Upper lobe of right lung (tissue), 1 donor: ENCODE measurements around the gene ALDH3B1. TPM values are rescaled to one million over a fixed set of nuclear protein-coding genes. Genes with fewer than 3 reads are reported as not detected.

Source experiments
- ATAC-seq: fragments of 200-7000 bp; cut with Tn5 transposase; one replicate; pipeline ENCODE4 v1.9.1; 2020; ENCODE audit warnings: mild to moderate bottlenecking, moderate library complexity
- DNase-seq: peaks from one replicate; pipeline ENCODE4 v3.0.0-alpha.2; 2020
- H3K27ac ChIP-seq: fragments of 200-600 bp; one replicate; pipeline ENCODE4 v1.8.0; 2022
- H3K27me3 ChIP-seq: fragments of 200-600 bp; one replicate; pipeline ENCODE4 v1.8.0; 2022; ENCODE audit warnings: mild to moderate bottlenecking
- H3K36me3 ChIP-seq: fragments of 200-600 bp; one replicate; pipeline ENCODE4 v1.8.0; 2022
- H3K4me1 ChIP-seq: fragments of 200-600 bp; one replicate; pipeline ENCODE4 v1.8.0; 2022
- H3K4me3 ChIP-seq: fragments of 200-600 bp; one replicate; pipeline ENCODE4 v1.8.0; 2022; ENCODE audit warnings: mild to moderate bottlenecking
- H3K9me3 ChIP-seq: fragments of 200-600 bp; one replicate; pipeline ENCODE4 v1.8.0; 2022
- CTCF ChIP-seq: fragments of 200-600 bp; IDR thresholded peaks from one replicate; pipeline ENCODE4 v1.8.0; 2022; ENCODE audit warnings: antibody characterized with exemption
- intact Hi-C: fragments of 100-400 bp; cut with DNase I; formaldehyde crosslinking; loops from one replicate; pipeline ENCODE4 v1.11.0; 2022
- total RNA-seq: library from RNA; stranded (reverse); fragmentation: NEBNext Ultra II Directional; extraction: Animal tissue kit (Norgen Biotek cat#: 25700); gene quantifications from one replicate; pipeline ENCODE4 v1.2.1, GENCODE V29; 2021
- donor health status: DM: no; HTN: yes; CAD: no; lungs with severe emphysema.

ALDH3B1 gene
- total RNA-seq, 1 donor from 2014 or later: 95.9 TPM

DNA sequence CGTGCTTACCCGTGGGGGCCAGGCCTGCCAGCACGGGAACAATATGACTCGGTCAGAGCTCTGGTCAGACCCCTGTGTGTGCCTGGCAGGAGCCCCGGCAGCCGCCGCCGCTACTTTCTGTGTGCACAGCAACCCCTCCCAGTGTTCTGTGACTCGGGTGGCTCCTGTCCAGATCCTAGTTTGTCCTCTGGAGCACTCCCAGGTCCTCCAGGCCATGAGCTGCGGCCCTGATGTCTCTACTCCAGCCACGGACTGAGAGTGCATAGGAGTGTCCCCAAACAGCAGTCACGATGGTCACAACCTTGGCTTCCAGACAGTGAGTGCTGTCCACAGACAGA is 23.6 kb downstream of the ALDH3B1 start:
- TF ChIP-seq CTCF: no peak
- ATAC-seq (no peak), DNase-seq (peak; percentile 72)
- Histone ChIP-seq H3K4me1 (peaks cover 51% of the 10 kb centered on the region), H3K27ac (peak overlapping the region; percentile 55), H3K9me3 (no peaks in the 10 kb centered on the region), H3K36me3 (peaks cover 20% of the 10 kb centered on the region), H3K27me3 (no peaks in the 10 kb centered on the region), H3K4me3 (no peak overlapping the region)
- intact Hi-C loops: no loop called here

GRCh38 chr11:68035266-68035876 is 25.2 kb downstream of the ALDH3B1 start:
- intact Hi-C loops: no loop called here
- DNase-seq: peak; percentile 63
- H3K9me3 ChIP-seq: no peaks in the 10 kb centered on the region
- ATAC-seq: no peak
- H3K4me1 ChIP-seq: peaks cover 58% of the 10 kb centered on the region
- TF ChIP-seq CTCF: no peak
- no peaks in the 10 kb centered on the region for H3K27me3 ChIP-seq
- H3K27ac ChIP-seq: peak overlapping the region; percentile 94
- H3K36me3 ChIP-seq: peaks cover 20% of the 10 kb centered on the region
- H3K4me3 ChIP-seq: no peak overlapping the region

GRCh38 chr11:68036141-68036716 is 26.1 kb downstream of the ALDH3B1 start:
- DNase-seq (peak; percentile 87), ATAC-seq (peak; percentile 13)
- intact Hi-C loops: no loop called here
- H3K27me3 ChIP-seq: no peaks in the 10 kb centered on the region
- H3K4me1 ChIP-seq: peaks cover 62% of the 10 kb centered on the region
- TF ChIP-seq CTCF: no peak
- peaks cover 20% of the 10 kb centered on the region for H3K36me3 ChIP-seq
- H3K27ac ChIP-seq: peak overlapping the region; percentile 94
- H3K4me3 ChIP-seq: no peak overlapping the region
- H3K9me3 ChIP-seq: no peaks in the 10 kb centered on the region

- Histone ChIP-seq H3K27me3 (no peaks in the 10 kb centered on the region), H3K4me3 (no peak overlapping the region), H3K9me3 (no peaks in the 10 kb centered on the region), H3K4me1 (peaks cover 58% of the 10 kb centered on the region), H3K36me3 (peaks cover 20% of the 10 kb centered on the region), H3K27ac (peak overlapping the region; percentile 94)
- DNase-seq: peak; percentile 90
- TF ChIP-seq CTCF: no peak
- intact Hi-C loops: no loop called here
- peak; percentile 68 for ATAC-seq
Observed at GRCh38 chr11:68036717-68037239, 26.7 kb downstream of the ALDH3B1 start.

GRCh38 chr11:68037411-68038225 is 27.5 kb downstream of the ALDH3B1 start:
- DNase-seq (peak; percentile 69), ATAC-seq (no peak)
- Histone ChIP-seq H3K36me3 (peaks cover 22% of the 10 kb centered on the region), H3K4me3 (no peak overlapping the region), H3K27me3 (no peaks in the 10 kb centered on the region), H3K4me1 (peaks cover 52% of the 10 kb centered on the region), H3K27ac (peak overlapping the region; percentile 94), H3K9me3 (no peaks in the 10 kb centered on the region)
- intact Hi-C loops: no loop called here
- no peak for TF ChIP-seq CTCF
